Adrenal gland (tissue), 5 donors: ENCODE results near the gene DIAPH2.

Source experiments
- CTCF ChIP-seq, 6 experiments: fragments of 450-650 bp in 4 of 6; fragments of 200-600 bp in 2 of 6; sonication (generic) in 1 of 6; IDR thresholded peaks; 1 replicate in 5 of 6; 2 replicates in 1 of 6; pipeline versions ENCODE4 v1.5.1 to v1.8.0; 2016 to 2021; ENCODE audit warnings: antibody characterized with exemption in 6 of 6, mild to moderate bottlenecking in 2 of 6, moderate library complexity in 1 of 6
- POLR2A ChIP-seq, 2 donors: fragments of 450-650 bp; IDR thresholded peaks; one replicate each; pipeline ENCODE4 v1.6.1; 2017; ENCODE audit warnings: antibody characterized with exemption in 2 of 2, mild to moderate bottlenecking in 2 of 2, moderate library complexity in 1 of 2
- donor health status: DM: no; HTN: no; CAD: no.

- no peak for TF ChIP-seq POLR2A (IDR thresholded peaks at IDR 0.05)
- TF ChIP-seq CTCF (IDR thresholded peaks at IDR 0.05): no peak
These were observed 648.3 kb downstream of the DIAPH2 start for GRCh38 chrX:97332963-97333362.
